Activated CD4-positive, alpha-beta T cell treated with anti-CD3 and anti-CD28 coated beads for 48 hours (primary cell): ENCODE data around the gene SLC11A1.

Experiments used
- DNase-seq: peaks from one replicate; pipeline ENCODE4 v3.0.0-alpha.2; 2020

The SLC11A1 gene

DNA sequence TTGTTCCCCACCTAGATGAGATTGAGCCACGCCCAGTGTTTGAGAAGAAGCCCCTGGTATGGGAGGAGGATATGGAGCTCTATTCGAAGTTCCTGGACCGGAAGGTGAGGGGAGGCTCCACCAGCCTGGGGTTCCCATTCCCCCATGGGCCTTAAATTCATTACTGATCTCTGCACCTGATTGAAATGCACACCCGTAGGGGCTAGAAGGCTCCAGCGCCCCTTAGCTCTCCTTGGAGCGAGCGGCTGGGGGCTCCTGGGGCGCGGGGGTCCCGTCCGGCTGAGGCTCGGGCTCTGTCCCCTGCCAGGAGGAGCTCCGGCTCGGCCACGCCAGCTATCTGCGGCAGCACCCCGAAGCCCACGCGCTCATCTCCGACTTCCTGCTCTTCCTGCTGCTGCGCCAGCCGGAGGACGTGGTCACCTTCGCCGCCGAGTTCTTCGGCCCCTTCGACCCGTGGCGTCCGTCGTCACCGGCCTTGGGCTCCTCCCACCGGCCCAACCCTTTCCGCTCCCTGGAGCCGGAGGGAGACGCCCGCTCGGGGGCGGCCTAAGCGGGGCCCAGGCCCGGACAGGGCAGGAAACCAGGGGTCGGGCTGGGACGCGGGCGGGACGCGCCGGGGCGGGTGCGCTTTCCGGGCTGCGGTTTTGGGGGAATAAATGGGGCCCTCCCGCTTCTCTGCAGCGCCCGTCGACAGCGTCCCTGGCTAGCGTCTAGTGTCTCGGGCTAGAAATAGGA is 14.5 kb upstream of the SLC11A1 start:
- DNase-seq: peak; percentile 71

DNA sequence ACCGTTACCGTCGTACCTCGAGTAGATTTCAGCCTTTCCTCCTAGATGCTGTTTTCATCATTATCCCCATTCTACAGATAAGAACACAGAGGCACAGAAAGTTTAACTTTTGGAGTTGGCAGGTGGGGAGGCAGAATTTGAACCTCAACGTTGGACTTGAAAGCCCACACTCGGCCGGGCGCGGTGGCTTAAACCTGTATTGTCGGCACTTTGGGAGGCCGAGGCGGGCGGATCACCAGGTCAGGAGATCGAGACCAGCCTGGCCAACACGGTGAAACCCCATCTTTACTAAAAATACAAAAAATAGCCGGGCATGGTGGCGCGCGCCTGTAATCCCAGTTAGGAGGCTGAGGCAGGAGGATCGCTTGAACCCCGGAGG is 13.9 kb upstream of the SLC11A1 start:
- no peak for DNase-seq

DNA sequence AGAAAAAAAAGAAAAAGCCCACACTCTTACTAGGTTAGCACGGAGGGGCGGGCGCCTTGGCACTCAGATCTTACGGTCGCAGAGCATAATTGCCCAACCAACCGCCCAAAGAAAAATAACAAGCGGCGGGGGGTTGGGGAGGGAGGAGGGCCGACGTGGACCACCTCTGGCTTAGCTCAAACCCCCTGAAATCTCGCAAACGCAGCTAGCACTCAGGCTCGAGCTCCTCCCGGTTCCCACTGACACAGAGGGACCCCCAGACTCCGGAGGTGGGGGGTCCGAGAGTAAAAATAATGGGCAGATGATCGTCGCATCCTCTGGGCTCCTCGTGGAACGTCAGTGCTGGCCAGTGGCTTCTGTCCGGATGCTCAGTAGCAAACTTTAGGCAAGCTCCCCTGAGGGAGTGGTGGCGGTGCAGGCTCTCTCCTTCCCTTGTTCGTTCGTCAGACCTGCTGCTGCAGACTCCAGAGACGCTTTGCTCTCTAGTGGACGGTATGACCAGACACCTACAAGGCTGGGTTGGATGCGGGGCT is 13.4 kb upstream of the SLC11A1 start:
- no peak for DNase-seq

DNA sequence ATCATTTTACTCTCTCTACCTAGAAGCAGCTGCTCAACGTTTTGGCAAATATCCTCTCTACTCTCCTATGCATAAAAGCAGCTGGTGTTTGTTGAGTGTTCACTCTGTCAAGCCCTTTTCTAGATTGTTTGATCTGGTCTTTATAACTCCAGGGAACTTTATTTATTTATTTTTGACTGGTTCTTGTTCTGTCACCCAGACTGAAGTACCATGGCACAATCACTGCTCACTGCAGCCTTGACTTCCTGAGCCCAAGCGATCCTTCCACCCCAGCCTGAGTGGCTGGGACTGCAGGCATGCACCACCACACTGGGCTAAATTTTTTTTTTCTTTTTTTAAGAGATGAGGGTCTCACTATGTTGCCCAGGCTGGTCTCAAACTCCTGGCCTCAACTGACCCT is 12.7 kb upstream of the SLC11A1 start:
- no peak for DNase-seq

DNA sequence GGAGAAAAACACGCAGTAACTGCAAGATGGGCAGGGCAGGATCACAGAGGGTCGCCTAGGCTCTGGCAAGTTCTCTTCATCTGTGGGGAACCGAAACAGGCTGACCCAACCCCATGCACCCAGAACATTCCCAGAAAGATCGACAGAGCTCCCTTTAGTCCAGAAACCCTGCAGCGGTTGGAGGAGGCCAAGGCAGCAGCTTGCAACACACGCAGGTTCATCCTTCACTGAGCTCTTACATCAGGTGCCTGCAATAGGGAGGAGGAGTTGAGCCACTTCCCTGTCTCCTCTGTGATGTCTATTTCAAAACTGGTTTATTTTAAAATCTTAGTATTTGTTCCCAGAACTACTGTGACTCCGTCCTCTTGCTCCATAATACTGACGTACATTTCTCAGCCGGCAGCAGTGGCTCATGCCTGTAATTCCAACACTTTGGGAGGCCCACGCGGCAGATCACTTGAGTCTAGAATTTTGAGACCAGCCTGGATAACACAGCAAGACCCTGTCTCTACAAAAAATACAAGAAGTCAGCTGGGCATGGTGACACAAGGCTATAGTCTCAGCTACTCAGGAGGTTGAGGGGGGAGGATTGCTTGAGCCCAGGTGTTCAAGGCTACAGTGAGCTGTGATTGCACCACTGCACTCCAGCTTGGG is 11.5 kb upstream of the SLC11A1 start:
- DNase-seq: no peak

DNA sequence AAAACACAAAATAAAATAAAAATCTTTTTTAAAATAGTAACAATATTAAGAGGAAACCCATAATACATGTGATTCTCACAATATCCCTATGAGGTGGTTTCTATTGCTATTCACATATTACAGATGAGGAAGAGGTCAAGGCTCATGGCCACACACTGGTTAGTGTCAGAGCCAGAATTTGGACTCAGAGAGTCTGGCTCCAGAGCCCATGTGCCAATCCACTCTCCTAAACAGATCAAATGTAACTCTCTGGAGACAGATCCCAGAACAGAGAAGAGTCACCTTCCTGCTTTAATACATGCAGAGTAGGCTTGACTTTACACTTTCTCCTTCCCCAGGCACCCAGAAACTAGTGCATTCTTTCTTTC is 10.1 kb upstream of the SLC11A1 start:
- DNase-seq: no peak

DNA sequence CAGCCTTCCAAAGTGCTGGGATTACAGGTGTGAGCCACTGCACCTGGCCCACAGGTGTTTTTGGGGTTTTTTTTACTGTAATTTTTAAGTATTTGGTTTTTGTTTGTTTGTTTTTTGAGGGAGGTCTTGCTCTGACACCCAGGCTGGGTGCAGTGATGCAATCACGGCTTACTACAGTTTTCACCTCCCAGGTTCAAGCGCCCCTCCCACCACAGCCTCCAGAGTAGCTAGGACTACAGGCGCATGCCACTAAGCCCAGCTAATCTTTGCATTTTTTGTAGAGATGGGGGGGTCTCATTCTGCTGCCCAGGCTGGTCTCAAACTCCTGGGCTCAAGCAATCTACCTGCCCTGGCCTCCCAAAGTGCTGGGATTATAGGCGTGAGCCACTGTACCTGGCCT is 7.3 kb upstream of the SLC11A1 start:
- DNase-seq: no peak

DNA sequence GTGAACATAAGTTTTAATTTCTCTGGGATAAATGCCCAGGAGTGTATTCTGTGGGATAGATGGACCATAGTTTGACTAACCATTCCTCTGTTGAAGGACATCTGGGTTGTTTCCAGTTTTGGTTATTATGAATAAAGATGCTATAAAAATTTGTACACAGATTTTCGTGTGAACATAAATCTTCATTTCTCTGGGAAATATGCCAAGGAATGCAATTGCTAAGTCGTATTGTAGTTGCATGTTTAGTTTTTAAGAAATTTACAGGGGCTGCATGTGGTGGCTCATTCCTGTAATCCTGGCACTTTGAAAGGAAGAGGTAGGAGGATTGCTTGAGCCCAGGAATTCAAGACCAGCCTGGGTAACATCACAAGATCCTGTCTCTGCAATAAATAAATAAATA is 6.9 kb upstream of the SLC11A1 start:
- DNase-seq: no peak

DNA sequence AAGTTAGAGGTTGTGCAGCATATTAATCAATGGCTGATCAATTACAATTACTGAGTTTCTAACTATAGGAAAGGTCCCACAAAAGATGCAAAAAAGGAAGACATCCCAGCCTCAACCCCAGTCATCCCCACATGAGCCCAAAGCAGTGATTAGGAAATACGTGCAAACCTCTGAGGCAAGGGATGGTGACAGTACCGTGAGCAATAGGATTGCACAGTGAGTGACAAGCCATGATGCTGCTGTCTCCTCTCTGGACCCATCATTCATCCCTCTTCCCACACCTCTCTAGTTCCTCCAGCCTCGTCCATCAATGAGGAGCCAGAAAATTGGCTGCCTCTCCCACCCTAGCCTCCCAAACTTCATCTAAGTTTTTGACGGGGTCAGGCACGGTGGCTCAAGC is 4.0 kb upstream of the SLC11A1 start:
- DNase-seq: no peak

DNA sequence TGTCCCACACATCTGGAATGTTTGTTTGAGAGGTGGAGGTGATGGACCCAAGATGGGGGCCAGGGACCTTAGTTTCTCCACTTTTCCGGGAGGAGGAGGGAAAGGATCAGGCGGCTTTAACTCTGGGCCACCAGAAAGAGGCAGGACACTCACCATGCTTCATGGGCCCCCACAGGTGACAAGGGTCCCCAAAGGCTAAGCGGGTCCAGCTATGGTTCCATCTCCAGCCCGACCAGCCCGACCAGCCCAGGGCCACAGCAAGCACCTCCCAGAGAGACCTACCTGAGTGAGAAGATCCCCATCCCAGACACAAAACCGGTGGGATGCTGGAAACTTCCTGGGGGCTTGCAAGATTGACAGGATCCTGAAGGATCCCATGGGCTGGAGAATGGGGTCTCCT is 712 bp downstream of the SLC11A1 start:
- no peak for DNase-seq

DNA sequence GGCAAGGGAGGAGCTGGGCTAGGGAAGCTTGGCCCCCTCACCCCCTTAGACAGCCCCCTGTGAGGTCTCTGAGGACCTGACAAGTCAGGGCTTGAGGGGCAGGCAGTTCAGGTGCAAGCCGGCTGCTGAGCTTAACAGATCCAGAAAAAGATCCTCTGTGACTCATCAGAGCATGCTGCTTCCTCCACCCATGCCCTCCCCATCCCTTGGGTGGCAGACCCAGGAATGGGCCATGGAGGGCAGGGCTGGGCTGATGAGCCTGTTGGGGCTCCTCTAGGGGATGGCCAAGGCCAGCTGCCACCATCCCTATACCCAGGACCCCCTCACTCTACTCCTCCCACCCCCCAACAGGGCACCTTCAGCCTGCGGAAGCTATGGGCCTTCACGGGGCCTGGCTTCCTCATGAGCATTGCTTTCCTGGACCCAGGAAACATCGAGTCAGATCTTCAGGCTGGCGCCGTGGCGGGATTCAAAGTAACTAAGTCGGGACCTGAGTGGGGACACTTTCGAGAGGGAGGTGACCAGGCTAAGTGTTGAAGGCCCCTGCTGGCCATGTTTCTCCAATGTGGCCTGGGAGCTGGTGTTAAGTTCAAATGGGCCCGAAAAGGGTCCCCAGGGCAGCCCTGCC is 1.9 kb downstream of the SLC11A1 start:
- no peak for DNase-seq

DNA sequence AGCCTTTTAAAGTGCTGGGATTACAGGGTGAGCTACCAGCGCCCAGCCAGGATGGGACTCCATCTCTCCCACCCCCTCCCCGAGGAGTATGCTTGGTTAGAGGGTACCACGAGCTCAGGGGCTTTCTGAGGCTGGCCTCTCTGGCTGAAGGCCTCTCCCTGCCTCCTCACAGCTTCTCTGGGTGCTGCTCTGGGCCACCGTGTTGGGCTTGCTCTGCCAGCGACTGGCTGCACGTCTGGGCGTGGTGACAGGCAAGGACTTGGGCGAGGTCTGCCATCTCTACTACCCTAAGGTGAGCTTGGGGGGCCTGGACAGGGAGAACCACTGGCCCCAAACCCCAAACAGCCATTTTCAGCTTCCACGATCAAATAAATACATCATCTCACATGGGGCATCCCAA is 2.9 kb downstream of the SLC11A1 start:
- DNase-seq: no peak

DNA sequence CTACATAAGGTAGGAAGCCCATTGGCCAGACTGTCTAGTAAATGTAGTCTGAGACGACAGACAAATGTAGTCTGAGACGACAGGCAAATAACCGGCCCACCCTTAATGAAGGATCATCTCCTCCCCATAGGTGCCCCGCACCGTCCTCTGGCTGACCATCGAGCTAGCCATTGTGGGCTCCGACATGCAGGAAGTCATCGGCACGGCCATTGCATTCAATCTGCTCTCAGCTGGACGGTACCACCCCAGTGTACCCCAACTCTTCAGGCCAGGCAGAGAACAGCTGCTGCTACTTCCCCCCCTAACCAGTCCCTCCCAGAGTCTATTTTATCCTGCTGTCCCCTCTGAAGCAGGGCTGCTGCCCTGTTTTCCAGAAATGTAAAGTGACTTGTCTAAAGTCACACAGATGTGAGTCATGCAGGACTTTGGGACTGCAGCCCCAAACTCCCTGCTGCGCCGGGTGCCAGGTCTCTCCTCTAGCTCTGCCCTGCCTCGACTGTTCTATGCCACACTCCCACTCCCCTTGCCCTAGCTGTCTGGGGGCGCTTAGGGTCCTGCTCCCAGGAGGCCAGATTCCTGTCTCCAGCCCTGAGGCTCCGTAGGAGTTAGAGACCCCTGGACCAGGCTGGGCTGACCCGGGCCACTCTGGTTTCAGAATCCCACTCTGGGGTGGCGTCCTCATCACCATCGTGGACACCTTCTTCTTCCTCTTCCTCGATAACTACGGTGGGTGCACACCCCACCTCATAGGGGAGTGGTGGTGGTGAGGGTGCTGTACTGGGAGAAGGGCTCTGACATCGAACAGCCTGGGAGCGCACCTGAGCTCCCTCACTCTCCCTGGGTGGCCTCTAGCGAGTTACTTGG is 4.7 kb downstream of the SLC11A1 start:
- DNase-seq: no peak

DNA sequence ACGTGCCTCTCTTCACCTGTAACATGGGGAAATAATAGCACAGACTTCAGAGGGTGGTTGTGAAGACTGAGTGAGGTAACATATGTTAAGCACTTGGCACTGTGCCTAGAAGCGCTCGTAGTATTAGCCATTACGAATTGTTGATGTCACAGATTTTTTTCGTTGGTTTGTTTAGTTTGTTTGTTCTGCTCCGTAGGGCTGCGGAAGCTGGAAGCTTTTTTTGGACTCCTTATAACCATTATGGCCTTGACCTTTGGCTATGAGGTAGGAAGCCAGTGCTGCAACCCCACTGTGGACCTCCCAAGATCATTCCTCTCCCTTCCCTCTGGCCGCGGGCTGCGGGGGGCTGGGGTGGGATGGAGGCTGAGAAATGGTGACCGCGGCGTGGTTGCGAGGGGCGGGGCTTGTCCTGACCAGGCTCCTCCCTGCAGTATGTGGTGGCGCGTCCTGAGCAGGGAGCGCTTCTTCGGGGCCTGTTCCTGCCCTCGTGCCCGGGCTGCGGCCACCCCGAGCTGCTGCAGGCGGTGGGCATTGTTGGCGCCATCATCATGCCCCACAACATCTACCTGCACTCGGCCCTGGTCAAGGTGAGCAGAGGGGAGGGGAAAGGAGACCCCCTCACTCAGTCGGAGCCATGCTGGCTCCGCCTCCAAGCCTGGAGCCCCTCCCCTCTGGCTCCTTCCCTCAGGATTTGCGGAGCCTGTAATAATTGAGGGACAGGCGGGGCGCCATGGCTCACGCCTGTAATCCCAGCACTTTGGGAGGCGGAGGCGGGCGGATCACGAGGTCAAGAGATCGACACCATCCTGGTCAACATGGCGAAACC is 5.5 kb downstream of the SLC11A1 start:
- DNase-seq: no peak

DNA sequence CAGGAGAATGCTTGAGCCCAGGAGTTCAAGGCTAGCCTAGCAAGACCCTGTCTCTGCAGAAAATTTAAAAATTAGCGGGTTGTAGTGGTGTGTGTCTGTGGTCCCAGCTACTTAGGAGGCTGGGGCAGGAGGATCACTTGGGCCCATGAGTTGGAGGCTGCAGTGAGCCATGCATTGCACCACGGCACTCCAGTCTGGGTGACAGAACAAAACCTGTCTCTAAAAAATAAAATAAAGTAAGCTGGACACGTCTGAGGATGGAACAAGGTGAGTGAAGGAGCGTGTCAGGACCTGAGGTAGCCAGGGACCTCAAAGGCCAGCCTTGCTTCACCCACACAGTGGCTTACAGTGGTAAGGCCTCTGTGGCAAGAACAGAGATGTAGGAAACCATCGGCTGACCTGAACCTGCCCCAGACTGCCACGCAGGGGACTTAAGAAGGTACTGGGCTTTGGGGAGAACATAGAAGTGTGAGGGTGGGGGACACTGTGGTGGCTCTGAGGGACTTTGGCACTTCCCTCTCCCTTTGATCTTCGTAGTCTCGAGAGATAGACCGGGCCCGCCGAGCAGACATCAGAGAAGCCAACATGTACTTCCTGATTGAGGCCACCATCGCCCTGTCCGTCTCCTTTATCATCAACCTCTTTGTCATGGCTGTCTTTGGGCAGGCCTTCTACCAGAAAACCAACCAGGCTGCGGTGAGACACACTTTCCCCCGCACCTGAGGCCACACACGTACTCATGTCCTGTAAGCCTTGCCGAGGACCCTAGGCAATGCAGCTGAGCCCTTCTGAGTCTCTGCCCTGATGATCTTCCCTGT is 7.5 kb downstream of the SLC11A1 start:
- DNase-seq: no peak

DNA sequence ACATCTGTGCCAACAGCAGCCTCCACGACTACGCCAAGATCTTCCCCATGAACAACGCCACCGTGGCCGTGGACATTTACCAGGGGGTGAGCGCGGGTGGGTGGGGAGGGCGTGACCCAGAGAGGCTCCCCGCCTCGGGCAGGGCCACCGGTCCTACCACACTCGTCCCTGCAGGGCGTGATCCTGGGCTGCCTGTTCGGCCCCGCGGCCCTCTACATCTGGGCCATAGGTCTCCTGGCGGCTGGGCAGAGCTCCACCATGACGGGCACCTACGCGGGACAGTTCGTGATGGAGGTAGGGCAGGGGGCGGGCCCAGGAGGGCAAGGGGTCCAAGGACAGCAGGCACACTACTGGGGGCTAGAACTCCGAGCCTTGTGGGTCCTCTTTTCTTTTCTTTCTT is 9.1 kb downstream of the SLC11A1 start:
- DNase-seq: no peak

DNA sequence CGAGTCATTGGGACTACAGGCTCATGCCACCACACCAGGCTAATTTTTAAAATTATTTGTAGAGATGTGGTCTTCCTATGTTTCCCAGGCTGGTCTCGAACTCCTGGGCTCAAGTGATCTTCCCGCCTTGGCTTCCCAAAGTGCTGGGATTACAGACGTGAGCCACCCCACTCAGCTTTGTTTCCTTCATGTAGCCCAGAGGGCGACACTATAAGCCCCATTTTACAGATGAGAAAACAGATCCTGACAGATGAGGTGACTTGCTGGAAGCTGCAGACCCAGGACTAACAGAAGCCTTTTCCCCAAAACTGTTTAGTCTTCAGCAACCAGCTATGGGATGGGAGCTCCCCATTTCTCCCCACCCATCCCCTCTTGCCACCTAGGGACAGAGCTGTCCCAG is 10.4 kb downstream of the SLC11A1 start:
- DNase-seq: no peak

DNA sequence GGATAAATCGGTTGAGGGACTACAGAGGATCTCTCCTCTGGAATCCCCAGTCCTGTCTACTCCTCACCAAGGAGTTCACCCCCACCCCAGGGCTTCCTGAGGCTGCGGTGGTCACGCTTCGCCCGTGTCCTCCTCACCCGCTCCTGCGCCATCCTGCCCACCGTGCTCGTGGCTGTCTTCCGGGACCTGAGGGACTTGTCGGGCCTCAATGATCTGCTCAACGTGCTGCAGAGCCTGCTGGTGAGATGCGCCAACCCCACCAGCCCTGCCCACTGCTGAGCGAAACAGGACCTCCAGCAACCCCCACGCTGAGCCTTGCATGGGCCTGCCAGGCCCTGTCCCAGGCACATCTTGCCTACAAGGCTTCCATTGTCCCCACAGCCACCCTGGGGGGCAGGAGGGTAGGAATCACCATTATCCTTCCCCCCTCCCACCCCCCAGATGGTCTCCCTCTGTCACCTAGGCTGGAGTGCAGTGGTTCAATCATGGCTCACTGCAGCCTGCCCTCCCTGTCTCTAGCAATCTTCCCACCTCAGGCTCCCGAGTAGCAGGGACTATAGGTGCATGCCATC is 10.9 kb downstream of the SLC11A1 start:
- no peak for DNase-seq

DNA sequence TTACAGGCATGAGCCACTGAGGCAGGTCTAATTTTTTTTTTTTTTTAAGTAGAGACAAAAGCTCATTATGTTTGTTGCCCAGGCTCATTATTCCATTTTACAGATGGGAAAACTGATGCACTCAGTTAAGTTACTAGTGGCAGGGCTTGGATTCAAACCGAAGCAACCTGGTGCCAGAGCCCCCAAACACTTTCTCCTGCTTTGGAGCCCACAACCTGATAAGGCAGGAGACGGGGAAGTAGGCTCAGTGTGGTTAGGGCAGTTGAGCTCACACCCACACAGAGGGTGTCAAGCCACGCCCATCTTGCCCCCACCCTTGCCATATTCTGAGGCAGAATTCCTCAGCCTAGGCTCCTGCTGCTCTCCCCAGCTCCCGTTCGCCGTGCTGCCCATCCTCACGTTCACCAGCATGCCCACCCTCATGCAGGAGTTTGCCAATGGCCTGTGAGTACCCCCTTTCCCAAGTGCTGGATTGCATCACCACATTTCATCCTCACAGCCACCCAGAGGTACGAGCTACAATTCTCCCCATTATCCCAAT is 11.7 kb downstream of the SLC11A1 start:
- DNase-seq: no peak

DNA sequence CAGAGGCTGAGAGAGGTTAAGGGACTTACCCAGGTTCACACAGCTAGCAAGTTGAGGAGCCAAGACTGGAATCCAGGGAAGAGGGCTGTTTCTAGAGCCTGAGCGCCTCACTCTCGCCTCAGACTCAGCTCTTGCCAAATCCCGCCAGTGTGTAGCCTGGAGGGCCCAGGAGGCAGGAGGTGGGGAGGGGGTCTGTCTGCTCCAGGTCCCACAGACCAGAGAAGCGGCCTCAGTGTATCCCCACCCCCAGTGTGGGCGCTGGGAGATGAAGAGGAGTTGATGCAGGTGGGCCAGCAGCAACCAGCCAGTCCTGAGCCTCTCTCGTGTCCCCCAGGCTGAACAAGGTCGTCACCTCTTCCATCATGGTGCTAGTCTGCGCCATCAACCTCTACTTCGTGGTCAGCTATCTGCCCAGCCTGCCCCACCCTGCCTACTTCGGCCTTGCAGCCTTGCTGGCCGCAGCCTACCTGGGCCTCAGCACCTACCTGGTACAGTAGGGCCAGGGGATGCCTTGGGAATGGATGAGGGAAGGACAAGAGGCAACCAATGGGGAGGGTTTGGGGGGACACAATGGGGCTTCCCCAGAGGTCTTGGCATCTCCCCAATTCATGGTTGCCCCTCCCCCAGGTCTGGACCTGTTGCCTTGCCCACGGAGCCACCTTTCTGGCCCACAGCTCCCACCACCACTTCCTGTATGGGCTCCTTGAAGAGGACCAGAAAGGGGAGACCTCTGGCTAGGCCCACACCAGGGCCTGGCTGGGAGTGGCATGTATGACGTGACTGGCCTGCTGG is 12.4 kb downstream of the SLC11A1 start:
- DNase-seq: no peak
